Activated naive CD4-positive, alpha-beta T cell treated with anti-CD3 and anti-CD28 coated beads, Interleukin-2, amount 50 U/mL, for 24 hours (primary cell): ENCODE measurements around the gene IL32.

ENCODE experiments used
- H3K27ac Mint-ChIP-seq: one replicate; pipeline ENCODE4 v1.8.0; 2021; ENCODE audit warnings: mild to moderate bottlenecking, mixed read lengths
- H3K27me3 Mint-ChIP-seq: one replicate; pipeline ENCODE4 v1.8.0; 2021; ENCODE audit warnings: mixed read lengths
- H3K36me3 Mint-ChIP-seq: one replicate; pipeline ENCODE4 v1.8.0; 2021; ENCODE audit warnings: mixed read lengths
- H3K4me1 Mint-ChIP-seq: one replicate; pipeline ENCODE4 v1.8.0; 2021; ENCODE audit warnings: mixed read lengths
- H3K4me3 Mint-ChIP-seq: one replicate; pipeline ENCODE4 v1.8.0; 2021; ENCODE audit warnings: mild to moderate bottlenecking, mixed read lengths
- H3K9me3 Mint-ChIP-seq: one replicate; pipeline ENCODE4 v1.8.0; 2021; ENCODE audit warnings: mixed read lengths

IL32 gene

DNA sequence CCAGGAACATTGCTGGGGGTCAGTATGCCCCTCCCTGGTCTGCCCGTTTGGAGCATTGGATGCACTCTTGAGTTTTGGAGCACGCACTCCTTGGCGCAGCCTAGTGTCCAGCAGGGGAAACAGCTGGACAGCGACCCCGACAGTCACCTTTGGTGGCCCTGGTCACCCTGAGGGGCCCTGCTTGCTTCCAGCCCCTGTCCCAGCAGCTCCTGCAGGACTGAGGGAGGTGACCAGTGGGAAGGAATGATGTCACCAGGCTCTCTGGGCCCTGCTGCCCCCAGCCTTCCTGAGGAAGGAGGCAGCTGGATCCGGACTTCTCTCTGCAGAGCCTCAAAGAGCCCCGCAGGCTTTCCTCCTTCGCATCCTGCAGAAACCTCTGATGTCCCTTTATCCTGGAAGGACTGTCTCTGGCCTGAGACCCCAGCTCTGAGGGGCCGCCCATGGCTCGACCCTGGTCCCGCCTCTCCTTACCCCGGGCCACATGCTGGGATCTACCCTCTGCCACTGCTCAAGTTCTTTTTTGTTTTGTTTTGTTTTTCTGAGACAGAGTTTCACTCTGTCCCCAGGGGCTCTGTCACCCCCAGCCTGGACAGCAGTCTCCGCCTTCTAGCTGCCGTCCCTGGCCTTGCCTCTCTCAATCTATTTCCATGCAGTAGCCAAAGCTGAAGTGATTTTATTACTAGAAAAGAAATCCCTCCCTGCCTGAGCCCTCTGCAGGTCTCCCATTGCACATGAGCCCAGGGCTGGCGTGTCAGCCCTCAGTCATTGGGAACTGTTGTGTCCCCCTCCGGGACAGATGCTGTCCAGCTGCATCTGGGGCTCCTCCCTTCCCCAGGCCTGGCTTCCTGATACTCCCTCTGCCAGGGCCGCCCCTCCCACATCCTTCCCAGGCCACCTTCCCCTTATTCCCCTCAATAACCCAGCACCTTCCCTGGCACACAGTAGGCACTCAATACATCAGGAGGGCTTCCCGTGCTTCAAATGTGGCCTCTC, 22.1 kb downstream of the IL32 start:
- no peak overlapping the region for H3K27ac Mint-ChIP-seq
- peaks cover 44% of the 10 kb centered on the region for H3K4me1 Mint-ChIP-seq
- H3K4me3 Mint-ChIP-seq: peak overlapping the region; percentile 65
- H3K36me3 Mint-ChIP-seq: no peaks in the 10 kb centered on the region
- H3K27me3 Mint-ChIP-seq: no peaks in the 10 kb centered on the region
- no peaks in the 10 kb centered on the region for H3K9me3 Mint-ChIP-seq

DNA sequence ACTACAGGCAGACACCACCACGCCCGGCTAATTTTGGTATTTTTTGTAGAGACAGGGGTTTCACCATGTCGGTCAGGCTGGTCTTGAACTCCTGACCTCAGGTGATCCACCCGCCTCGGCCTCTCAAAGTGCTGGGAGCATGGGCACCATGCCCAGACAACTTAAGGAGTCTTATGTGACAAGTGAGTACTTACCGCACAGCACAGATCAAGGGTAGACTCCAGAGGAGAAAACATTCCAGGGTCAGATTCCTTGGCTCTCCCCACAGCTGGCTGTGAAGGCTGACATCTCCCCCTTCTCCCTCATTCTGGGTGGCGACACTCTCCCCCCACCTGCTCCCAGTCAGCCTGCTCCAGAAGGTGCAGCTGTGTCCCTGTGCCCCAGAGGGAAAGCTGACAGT, 23.0 kb downstream of the IL32 start:
- H3K27ac Mint-ChIP-seq: peak overlapping the region; percentile 10
- H3K36me3 Mint-ChIP-seq: no peaks in the 10 kb centered on the region
- H3K9me3 Mint-ChIP-seq: no peaks in the 10 kb centered on the region
- H3K4me1 Mint-ChIP-seq: peaks cover 44% of the 10 kb centered on the region
- no peak overlapping the region for H3K4me3 Mint-ChIP-seq
- H3K27me3 Mint-ChIP-seq: no peaks in the 10 kb centered on the region

DNA sequence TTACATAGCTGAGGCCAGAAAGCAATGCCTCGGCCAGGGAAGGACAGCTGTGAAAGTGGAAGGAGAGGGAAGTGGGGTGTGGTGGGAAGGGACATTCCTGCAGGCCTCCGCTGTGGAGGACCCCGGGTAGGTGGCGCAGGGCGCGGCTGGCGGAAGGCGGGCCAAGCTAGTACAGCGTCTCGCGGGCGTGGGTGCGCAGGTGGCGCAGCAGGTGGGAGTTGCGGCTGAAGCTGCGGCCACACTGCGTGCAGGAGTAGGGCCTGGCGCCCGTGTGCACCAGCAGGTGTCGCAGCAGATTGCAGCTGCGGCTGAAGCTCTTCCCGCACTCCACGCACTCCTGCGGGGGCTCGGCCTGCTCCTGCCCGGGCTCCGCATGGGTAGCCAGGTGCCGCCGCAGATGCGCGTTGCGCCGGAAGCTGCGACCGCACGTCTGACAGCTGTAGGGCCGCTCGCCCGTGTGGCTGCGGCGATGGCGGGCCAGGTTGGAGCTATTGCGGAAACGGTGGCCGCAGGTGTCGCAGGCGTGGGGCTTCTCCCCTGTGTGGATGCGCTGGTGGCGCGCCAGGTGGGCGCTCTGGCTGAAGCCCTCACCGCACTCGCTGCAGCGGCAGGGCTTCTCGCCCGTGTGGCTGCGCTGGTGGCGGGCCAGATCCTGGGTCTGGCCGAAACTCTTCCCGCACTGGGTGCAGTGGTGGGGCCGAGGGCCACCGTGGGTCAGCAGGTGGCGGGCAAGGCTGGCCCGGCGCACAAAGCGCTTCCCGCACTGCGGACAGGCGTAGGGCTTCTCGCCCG, 23.7 kb downstream of the IL32 start:
- no peak overlapping the region for H3K27ac Mint-ChIP-seq
- H3K9me3 Mint-ChIP-seq: no peaks in the 10 kb centered on the region
- no peak overlapping the region for H3K4me3 Mint-ChIP-seq
- H3K27me3 Mint-ChIP-seq: no peaks in the 10 kb centered on the region
- H3K36me3 Mint-ChIP-seq: no peaks in the 10 kb centered on the region
- peaks cover 40% of the 10 kb centered on the region for H3K4me1 Mint-ChIP-seq

DNA sequence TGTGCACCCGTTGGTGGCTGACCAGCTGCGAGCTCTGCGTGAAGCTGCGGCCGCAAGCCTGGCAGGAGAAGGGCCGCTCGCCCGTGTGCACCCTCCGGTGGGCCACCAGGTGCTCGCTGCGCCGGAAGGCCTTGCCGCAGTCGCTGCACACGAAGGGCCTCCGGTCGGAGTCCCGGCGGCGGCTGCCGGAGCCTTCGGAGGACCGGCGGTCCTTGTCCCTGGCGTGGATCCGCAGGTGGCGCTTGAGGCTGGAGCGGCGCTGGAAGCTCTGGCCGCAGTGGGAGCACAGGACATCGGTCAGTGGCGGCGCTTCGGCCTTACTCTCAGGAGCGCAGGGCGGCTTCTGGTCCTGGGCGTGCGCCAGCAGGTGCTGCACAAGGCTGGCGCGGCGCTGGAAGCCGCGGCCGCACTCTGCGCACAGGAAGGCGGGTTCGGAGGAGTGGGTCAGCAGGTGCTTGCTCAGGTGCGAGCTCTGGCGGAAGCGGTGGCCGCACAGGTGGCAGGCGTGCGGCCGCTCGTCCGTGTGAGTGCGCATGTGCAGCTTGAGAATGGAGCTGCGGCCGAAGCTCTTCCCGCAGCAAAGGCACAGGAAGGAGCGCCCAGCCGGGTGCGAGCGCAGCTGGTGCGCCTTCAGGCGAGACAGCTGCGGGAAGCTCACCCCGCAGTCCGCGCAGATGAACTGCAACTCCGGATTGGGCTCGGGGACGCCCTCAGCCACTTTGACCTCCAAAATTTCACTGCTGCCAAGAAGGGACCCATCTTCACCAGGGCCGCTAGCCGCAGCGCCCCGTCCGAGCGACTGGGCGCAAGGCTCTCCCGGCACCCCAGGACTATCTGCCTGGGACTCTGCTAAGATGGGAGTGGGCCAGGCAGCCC, 24.5 kb downstream of the IL32 start:
- Mint-ChIP-seq H3K9me3 (no peaks in the 10 kb centered on the region), H3K4me1 (peaks cover 41% of the 10 kb centered on the region), H3K36me3 (no peaks in the 10 kb centered on the region), H3K27me3 (no peaks in the 10 kb centered on the region), H3K27ac (peak overlapping the region; percentile 41), H3K4me3 (no peak overlapping the region)

DNA sequence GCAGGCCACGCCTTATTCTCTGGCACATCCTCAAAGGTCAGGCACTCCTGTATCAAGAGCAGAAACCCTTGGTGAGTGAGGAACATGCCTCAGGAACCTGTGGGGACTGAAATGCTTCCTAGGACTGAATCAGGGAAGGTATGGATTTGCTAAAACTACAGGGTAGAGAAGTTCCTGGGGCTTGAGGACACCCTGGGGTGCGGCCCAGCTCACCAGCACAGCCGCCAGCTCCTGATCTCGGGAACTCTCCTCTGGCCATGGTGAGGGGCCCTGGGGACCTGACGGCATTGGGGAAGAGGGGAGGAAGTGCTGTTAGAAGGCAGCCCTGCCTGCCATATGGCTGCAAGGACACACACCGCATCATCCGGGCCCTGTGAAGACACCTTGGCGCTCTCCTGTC, 26.1 kb downstream of the IL32 start:
- no peak overlapping the region for H3K4me3 Mint-ChIP-seq
- no peak overlapping the region for H3K27ac Mint-ChIP-seq
- H3K4me1 Mint-ChIP-seq: peaks cover 40% of the 10 kb centered on the region
- H3K9me3 Mint-ChIP-seq: no peaks in the 10 kb centered on the region
- no peaks in the 10 kb centered on the region for H3K27me3 Mint-ChIP-seq
- H3K36me3 Mint-ChIP-seq: no peaks in the 10 kb centered on the region

DNA sequence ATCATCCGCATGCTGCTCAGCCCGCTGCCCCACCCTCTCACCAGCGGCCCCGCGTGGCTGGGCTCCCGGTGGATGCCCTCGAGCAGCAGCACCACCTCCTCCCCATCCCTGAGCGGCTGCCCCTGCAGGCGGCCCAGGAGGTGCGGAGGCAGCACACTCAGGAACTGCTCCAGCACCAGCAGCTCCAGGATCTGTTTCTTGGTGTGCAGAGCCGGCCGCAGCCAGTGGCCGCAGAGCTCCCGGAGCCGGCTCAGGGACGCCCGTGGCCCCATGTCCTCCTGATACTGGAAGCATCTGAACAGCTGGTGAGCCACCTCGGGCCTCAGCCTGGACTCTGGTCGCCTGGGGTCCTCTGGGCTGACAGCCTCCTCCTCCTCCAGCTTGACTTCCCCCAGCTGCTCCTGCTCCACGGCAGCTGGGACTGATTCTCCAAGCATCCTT, 27.1 kb downstream of the IL32 start:
- H3K4me1 Mint-ChIP-seq: peaks cover 40% of the 10 kb centered on the region
- no peaks in the 10 kb centered on the region for H3K27me3 Mint-ChIP-seq
- no peak overlapping the region for H3K4me3 Mint-ChIP-seq
- H3K36me3 Mint-ChIP-seq: no peaks in the 10 kb centered on the region
- no peaks in the 10 kb centered on the region for H3K9me3 Mint-ChIP-seq
- H3K27ac Mint-ChIP-seq: no peak overlapping the region

DNA sequence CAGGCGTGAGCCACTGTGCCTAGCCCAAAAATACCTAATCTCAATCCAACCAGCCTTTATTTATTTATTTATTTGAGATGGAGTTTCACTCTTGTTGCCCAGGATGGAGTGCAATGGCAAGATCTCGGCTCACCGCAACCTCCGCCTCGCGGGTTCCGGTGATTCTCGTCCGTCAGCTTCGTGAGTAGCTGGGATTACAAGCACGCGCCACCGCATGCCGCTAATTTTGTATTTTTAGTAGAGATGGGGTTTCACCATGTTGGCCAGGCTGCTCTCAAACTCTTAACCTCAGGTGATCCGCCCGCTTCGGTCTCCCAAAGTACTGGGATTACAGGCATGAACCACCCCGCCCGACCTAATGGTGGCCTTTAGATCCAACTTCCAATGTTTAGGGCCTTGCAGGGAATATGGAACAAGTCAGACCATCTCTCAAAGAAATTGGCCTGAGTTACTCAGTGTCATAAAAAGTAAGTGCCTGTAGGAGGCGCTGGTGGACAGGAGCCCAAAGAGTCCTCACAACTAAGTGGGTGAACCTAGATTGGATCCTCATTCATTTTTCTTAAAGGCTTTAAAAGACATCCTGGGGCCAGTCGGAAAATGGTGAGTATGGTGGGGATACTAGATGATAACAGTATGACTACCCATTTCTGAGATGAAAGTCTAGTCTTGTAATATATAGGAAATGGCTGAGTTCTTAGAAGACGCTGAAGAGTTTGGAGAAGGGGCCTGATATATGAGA, 29.0 kb downstream of the IL32 start:
- no peak overlapping the region for H3K4me3 Mint-ChIP-seq
- H3K9me3 Mint-ChIP-seq: no peaks in the 10 kb centered on the region
- H3K36me3 Mint-ChIP-seq: no peaks in the 10 kb centered on the region
- H3K4me1 Mint-ChIP-seq: peaks cover 42% of the 10 kb centered on the region
- no peaks in the 10 kb centered on the region for H3K27me3 Mint-ChIP-seq
- H3K27ac Mint-ChIP-seq: peak overlapping the region; percentile 72

DNA sequence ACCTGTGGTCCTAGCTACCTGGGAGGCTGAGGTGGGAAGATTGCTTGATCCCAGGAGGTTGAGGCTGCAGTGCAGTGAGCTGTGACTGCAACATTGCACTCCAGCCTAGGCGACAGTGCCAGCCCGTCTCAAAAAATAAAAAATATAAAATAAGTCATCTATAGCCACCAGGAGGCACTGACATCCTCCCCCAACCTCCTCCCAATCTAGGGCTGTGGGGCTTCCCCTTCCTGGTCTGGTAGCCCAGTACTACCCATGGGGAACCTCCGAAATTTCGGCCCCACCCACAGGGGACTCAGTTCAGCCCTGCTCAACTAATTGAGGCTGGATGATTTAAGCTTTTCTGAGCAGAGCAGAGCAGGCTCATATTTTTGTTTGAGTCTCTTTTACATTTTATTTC, 30.4 kb downstream of the IL32 start:
- Mint-ChIP-seq H3K9me3 (no peaks in the 10 kb centered on the region), H3K27me3 (no peaks in the 10 kb centered on the region), H3K36me3 (no peaks in the 10 kb centered on the region), H3K4me1 (peaks cover 51% of the 10 kb centered on the region), H3K27ac (peak overlapping the region; percentile 30), H3K4me3 (no peak overlapping the region)

DNA sequence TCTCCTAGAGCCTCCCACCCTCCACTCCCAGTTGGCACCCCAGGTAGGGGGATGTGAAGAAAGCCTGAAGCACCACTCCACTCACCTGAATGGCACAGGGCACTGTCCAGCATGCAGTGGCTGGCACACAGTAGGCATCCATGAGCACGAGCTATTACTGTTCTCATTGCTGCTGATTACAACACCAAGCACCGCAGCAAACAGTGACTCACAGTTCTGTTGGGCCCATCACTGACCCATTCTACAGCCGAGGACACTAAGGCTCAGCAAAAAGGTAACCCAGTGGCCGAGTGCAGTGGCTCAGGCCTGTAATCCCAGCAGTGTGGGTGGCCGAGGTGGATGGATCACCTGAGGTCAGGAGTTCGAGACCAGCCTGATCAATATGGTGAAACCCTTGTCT, 30.9 kb downstream of the IL32 start:
- H3K4me3 Mint-ChIP-seq: no peak overlapping the region
- no peaks in the 10 kb centered on the region for H3K36me3 Mint-ChIP-seq
- no peak overlapping the region for H3K27ac Mint-ChIP-seq
- peaks cover 51% of the 10 kb centered on the region for H3K4me1 Mint-ChIP-seq
- no peaks in the 10 kb centered on the region for H3K9me3 Mint-ChIP-seq
- H3K27me3 Mint-ChIP-seq: no peaks in the 10 kb centered on the region

DNA sequence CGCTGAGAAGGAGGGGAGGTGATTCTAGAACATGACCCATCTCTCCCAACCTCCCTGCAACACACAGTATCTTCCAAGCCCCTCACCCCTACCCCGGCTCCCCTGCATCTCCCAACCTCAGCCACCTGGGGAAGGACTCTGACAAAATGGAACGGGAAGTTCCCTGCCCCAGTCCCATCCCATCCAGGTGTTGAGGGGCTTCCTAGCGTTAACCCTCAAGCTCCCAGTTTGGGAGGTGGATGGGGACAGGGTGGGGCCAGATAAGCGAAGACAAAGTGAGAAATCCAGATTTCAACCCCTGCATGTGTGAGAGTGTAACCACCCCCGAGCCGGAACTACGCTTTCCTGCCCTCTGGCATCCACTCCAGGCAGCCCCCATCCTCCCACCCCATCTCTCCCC, 31.8 kb downstream of the IL32 start:
- Mint-ChIP-seq H3K9me3 (no peaks in the 10 kb centered on the region), H3K27ac (no peak overlapping the region), H3K36me3 (no peaks in the 10 kb centered on the region), H3K4me3 (no peak overlapping the region), H3K27me3 (no peaks in the 10 kb centered on the region), H3K4me1 (peaks cover 57% of the 10 kb centered on the region)

DNA sequence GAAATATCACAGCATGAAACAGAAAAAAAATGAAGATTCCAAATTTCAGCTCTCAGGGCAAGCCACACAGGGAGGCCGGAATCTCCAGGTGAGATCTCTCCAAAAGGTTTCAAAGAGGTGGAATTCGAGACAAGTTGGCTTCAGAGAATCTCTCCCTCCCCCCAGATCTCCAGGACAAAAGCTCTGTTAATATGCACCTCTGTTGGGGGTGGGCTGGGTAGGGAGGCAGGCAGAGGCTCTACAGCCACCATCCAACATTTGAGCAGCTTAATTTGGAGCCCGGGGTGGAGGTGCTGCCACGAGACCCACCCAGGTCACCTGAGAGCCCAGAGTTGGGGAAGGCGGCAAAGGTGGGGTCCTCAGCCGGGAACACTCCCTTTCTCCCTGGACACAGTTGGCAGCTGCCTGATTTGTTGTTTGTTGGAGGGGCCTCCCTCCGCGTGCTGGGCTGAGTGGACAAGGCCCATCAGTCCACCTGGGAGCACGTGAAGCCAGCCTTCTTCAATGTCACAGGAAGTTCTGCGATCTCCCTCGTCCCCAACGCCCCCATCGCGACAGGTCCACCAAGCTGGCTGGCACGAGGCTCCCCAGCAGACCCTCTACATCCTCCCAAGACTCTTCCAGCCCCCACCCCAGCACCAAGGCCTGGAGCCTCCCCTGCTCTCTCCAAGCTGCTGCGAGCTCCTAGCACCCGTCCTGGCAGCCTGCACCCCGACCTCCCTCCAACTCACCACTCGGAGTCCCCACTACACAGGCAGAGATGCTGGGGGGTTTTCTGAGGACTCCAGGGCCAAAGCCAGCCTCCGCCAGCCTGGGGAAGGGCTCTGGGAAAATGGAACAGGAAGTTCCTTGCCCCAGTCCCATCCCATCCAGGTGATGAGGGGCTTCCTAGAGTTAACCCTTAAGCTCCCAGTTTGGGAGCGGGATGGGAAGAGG, 33.3 kb downstream of the IL32 start, which contains the start of gene ZSCAN10:
Gene ZSCAN10, minus strand, starts transcription at position 836 of the 936 bp plus-strand sequence. CDS start 6,357 bp downstream, outside the sequence.
- Mint-ChIP-seq H3K9me3 (no peaks in the 10 kb centered on the region), H3K4me3 (peak within 1 kb of the TSS; percentile 73), H3K36me3 (no peaks in the 10 kb centered on the region), H3K27ac (peak within 1 kb of the TSS; percentile 89), H3K4me1 (peaks cover 64% of the 10 kb centered on the region), H3K27me3 (no peaks in the 10 kb centered on the region)

DNA sequence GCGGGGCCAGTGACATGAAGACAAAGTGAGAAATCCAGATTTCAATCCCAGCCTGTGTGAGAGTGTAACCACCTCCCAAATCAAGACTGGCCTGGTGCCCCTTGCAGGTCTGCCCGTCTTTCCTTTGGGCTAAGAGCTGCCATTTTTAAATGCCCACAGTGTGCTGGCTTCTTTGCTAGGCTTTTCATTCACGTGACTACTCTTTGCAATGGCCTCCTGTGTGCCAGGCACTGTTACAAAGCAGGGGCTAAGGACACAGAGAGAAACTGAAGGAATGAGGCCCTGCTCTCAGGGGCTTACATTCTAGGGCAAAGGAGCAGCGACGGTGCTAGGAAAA, 33.9 kb downstream of the IL32 start:
- Mint-ChIP-seq H3K36me3 (no peaks in the 10 kb centered on the region), H3K4me3 (no peak overlapping the region), H3K4me1 (peaks cover 64% of the 10 kb centered on the region), H3K27me3 (no peaks in the 10 kb centered on the region), H3K9me3 (no peaks in the 10 kb centered on the region), H3K27ac (no peak overlapping the region)

DNA sequence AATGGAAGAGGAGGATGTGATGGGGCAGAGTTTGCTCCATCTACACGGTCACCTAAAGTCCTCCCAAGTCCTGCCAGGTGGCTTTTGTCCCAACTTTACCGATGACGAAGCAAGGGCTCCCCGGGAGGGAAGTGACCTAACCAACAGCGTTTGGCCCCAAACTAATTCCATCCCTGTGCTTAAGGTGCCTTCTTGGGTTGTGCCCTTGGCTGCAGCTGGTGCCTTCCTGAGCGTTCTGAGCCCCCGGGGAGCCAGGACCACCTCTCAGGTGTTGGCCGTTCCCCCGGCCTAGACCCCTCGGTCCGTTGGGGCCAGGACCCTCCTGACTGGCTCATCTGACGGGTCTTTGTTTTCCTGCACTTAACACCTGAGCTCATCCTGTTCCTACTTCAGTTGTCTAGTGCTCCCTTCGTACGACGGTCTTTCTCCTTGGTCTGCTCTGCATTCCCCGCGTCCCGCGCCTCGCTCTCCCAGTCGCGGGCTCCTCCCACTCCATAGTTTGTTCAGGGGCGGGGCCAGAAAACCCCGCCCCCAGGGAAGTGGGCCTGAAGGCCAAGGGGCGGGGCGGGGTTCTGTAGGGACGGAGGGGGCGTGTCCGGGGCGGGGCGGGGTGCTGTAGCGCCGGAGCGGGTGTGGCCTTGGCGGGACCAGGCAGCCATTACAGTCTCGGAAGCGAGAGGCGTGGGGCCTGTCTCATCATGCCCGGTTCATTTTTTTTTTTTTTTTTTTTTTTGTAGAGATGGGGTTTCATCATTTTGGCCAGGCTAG, 34.5 kb downstream of the IL32 start:
- peaks cover 62% of the 10 kb centered on the region for H3K4me1 Mint-ChIP-seq

More for the DNA sequence above, 34.5 kb downstream of the IL32 start:
- Mint-ChIP-seq H3K27me3 (no peaks in the 10 kb centered on the region), H3K27ac (peak overlapping the region; percentile 89), H3K36me3 (no peaks in the 10 kb centered on the region), H3K9me3 (no peaks in the 10 kb centered on the region), H3K4me3 (peak overlapping the region; percentile 73)
